AG04449 (cell line): ENCODE data around the gene TAF15.

ENCODE experiments used
- CTCF ChIA-PET: fragments of 350-600 bp; formaldehyde crosslinking; extraction: SDS; loops from one replicate; lab custom pipeline; 2021; ENCODE audit warnings: antibody characterized with exemption; lab: Yijun Ruan, JAX
- POLR2A ChIA-PET: fragments of 400-600, 350-600 bp; formaldehyde crosslinking; extraction: SDS; loops from one replicate; lab custom pipeline; 2020; ENCODE audit warnings: antibody characterized with exemption, inconsistent platforms; lab: Yijun Ruan, JAX
- DNase-seq: peaks from one replicate; pipeline ENCODE4 v3.0.0-alpha.2; 2010; ENCODE audit warnings: low read depth, low spot score
- H3K4me3 ChIP-seq: 2 replicates; pipeline ENCODE4 v1.5.1; 2011; ENCODE audit warnings: low read depth, mild to moderate bottlenecking, control low read depth, low read length
- CTCF ChIP-seq: IDR thresholded peaks from one replicate; pipeline ENCODE4 v1.5.1; 2011; ENCODE audit warnings: mild to moderate bottlenecking, moderate library complexity, low read length, control low read depth, inconsistent platforms; ENCODE audit not compliant: insufficient read depth; ENCODE audit errors: missing control alignments

TAF15 gene

DNA sequence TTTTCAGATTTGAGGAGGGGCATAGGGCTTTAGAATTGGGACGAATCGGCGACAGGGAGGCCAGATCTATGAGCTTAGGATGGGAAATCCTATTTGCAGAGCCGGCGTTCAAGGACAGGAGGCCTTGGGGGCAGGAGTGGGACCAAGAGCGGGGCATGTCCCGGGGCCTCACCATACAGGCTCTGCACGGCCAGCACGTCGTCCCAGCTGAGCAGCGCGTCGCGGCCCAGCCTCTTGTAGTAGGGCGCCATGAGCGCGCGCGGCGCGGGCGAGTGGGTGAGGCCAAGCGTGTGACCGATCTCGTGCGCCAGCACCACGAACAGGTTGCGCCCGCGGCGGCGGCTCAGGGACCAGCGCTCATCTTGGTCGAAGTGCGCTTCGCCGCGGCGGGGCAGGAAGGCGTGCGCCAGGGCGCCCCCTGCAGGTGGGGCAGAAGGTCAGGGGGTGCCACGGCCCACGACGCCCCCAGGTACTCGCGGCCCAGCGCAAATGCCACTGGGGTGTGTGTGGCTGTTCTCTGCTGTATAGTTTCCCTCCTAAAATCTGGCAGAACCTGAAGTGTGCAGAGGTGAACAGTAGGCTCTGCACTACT, 39.3 kb upstream of the TAF15 start:
- ChIA-PET POLR2A (no interaction called here), CTCF (interaction anchor here (0.8 to 28.6 kb wide), 10 partner anchors 9 to 157 kb away, joined by 3 to 819 read pairs (median 4); partner anchors contain the start of genes C17orf50, GAS2L2, MMP28 and TAF15)
- TF ChIP-seq CTCF: peak; percentile 1
- DNase-seq: no peak
- H3K4me3 ChIP-seq: no peak overlapping the region

- no peak for DNase-seq
- POLR2A ChIA-PET: no interaction called here
- no peak overlapping the region for H3K4me3 ChIP-seq
- CTCF ChIA-PET: interaction anchor here (10.5 to 28.6 kb wide), 3 partner anchors 5 to 35 kb away, joined by 321 to 819 read pairs (median 321); partner anchors contain the start of gene TAF15
- TF ChIP-seq CTCF: no peak
Observed at GRCh38 chr17:35773129-35773528, 36.2 kb upstream of the TAF15 start.

- ChIA-PET POLR2A (no interaction called here), CTCF (interaction anchor here (0.6 to 28.6 kb wide), 5 partner anchors 6 to 34 kb away, joined by 3 to 819 read pairs (median 9); partner anchors contain the start of gene TAF15)
- no peak for DNase-seq
- TF ChIP-seq CTCF: no peak
- H3K4me3 ChIP-seq: no peak overlapping the region
Observed at GRCh38 chr17:35773679-35774425, 35.4 kb upstream of the TAF15 start.

DNA sequence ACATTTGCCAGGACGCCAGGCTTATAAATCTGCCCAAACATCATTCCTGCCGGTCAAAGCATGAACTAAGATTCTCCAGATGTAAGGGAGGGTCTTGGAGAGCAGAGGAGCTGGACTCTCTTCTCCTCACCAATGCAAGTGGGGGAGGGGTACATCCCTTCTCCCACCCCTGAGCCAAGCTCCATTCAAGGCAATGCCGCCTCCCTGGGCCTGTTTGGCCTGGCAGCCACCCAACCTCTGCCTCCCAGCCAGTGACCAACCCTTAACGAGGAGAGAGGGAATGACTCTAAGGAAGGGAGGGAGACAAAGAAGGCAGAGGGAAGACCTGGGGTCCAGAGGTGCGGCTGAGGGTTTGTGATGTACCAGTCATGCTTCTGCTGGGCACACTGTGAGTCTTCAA, 34.8 kb upstream of the TAF15 start:
- POLR2A ChIA-PET: interaction anchor here (1.0 kb wide), 1 partner anchor 35 kb away, joined by 3 read pairs; the partner anchor contains the start of gene TAF15
- no peak for DNase-seq
- H3K4me3 ChIP-seq: no peak overlapping the region
- no peak for TF ChIP-seq CTCF
- CTCF ChIA-PET: interaction anchor here (0.6 to 28.6 kb wide), 5 partner anchors 7 to 33 kb away, joined by 3 to 819 read pairs (median 9); partner anchors contain the start of gene TAF15

GRCh38 chr17:35775039-35775438, 34.2 kb upstream of the TAF15 start:
- DNase-seq: no peak
- CTCF ChIA-PET: interaction anchor here (1.2 to 28.6 kb wide), 5 partner anchors 7 to 33 kb away, joined by 3 to 819 read pairs (median 9); partner anchors contain the start of gene TAF15
- POLR2A ChIA-PET: interaction anchor here (1.0 kb wide), 1 partner anchor 34 kb away, joined by 3 read pairs; the partner anchor contains the start of gene TAF15
- H3K4me3 ChIP-seq: no peak overlapping the region
- no peak for TF ChIP-seq CTCF
